GM12874 (cell line): ENCODE data around the gene TCF15.

ENCODE experiments used
- CTCF ChIP-seq: IDR thresholded peaks from 2 replicates; pipeline ENCODE4 v1.5.1; 2011; ENCODE audit warnings: low read depth, mild to moderate bottlenecking, control low read depth, low read length, moderate library complexity; ENCODE audit not compliant: insufficient read depth

The TCF15 gene, protein sequence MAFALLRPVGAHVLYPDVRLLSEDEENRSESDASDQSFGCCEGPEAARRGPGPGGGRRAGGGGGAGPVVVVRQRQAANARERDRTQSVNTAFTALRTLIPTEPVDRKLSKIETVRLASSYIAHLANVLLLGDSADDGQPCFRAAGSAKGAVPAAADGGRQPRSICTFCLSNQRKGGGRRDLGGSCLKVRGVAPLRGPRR

DNA sequence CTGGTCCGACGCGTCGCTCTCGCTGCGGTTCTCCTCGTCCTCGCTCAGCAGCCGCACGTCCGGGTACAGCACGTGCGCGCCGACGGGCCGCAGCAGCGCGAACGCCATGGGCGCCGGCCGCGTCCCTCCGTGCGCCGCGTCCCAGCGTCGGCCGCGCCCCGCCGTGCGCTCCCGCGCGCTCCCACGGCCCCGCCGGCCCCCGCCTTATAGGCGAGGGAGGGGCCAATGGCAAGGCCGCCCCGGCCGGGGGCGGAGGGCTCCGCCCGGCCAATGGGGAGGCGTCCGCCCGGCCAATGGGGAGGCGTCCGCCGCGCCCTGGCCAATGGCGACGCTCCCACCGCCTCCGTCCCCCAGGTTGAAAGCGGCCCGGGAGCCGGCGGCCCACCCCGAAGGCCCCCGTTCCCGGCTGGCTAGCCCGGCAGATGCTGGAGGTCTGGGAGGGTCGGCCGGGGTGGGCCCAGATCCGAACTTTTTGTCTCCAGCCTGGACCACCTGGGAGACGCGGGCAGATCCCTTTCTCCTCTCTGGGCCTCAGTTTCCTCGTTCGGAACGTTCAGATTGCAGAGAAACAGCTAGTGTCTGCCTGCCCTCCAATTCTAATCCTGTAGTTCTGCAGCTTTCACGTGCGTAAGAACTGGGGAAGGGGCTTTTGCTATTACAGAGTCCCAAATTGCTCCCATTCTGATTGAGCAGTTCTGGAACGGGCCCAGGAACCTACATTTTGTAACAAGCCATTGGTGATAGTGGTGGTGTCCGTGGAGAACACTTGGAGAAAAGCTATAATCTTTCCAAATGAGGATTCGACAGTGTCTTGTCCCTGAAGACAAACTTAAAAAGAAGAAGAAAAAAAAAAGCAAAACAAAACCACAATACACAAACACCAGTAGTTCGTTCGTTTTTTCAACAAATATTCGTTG is at the start of gene TCF15:
TCF15 (minus strand) TSS at position 180 of the 917 bp plus-strand sequence; CDS start at position 108, 72 bp downstream.
- no peak for TF ChIP-seq CTCF

- TF ChIP-seq CTCF = no peak
Observed at GRCh38 chr20:658731-659291, 48.7 kb upstream of the TCF15 start.

DNA sequence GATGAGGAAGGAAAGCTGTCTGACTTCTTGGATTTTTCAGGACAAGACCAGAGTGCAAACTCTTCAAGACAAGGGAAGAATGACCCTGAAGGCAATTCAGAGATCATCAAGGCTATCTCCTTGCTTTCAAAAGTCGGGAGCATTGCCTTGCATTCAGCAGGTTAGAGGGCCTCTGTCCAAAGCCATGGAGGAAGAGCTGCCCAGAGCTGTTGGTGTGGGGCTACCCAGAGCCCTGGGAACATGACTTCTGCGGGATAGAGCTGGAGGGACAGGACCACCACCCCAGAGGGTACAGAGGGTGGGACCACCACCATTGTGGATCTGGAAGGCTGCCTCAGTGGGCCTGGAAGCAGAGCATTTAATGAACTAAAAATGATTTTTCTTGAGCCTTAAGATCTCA is 48.1 kb upstream of the TCF15 start:
- no peak for TF ChIP-seq CTCF

GRCh38 chr20:655726-656624 is 45.9 kb upstream of the TCF15 start:
- no peak for TF ChIP-seq CTCF

- TF ChIP-seq CTCF = no peak
Observed at GRCh38 chr20:654417-654750, 44.3 kb upstream of the TCF15 start.

GRCh38 chr20:653590-654416 is 43.7 kb upstream of the TCF15 start:
- no peak for TF ChIP-seq CTCF
